GM12878 (cell line): ENCODE results near the gene GTPBP4.

Experiments used
- CBFB ChIP-seq: IDR thresholded peaks from 2 replicates; pipeline ENCODE4 v1.6.1; 2016; ENCODE audit warnings: antibody characterized with exemption, low read depth
- JUND ChIP-seq: IDR thresholded peaks from 2 replicates; pipeline ENCODE4 v1.6.1; 2012; ENCODE audit warnings: low read depth, mild to moderate bottlenecking, low read length, improper control_type of control experiment, moderate library complexity
- NBN ChIP-seq: fragments of 450-650 bp; IDR thresholded peaks from 2 replicates; pipeline ENCODE4 v1.6.1; 2016
- NFIC ChIP-seq: IDR thresholded peaks from 2 replicates; pipeline ENCODE4 v1.6.1; 2012; ENCODE audit warnings: low read depth, mild to moderate bottlenecking, inconsistent platforms, low read length, moderate library complexity
- POLR2A ChIP-seq: IDR thresholded peaks from 2 replicates; pipeline ENCODE4 v1.6.1; 2011; ENCODE audit warnings: low read depth, mild to moderate bottlenecking, low read length
- POLR2AphosphoS5 ChIP-seq: IDR thresholded peaks from 2 replicates; pipeline ENCODE4 v1.6.1; 2011; ENCODE audit warnings: mild to moderate bottlenecking, low read length, inconsistent platforms
- RCOR1 ChIP-seq: conservative IDR thresholded peaks from 2 replicates; pipeline ENCODE4 v1.6.1; 2012; ENCODE audit warnings: low read depth, low read length, improper control_type of control experiment
- SIN3A ChIP-seq: IDR thresholded peaks from 2 replicates; pipeline ENCODE4 v1.6.1; 2012; ENCODE audit warnings: low read depth, low read length, improper control_type of control experiment
- TAF1 ChIP-seq: IDR thresholded peaks from 2 replicates; pipeline ENCODE4 v1.6.1; 2011; ENCODE audit warnings: mild to moderate bottlenecking, low read depth, low read length, borderline replicate concordance
- TF ChIP-seq, protein P1 (sequence below), 3 experiments: IDR thresholded peaks in 2 of 3; conservative IDR thresholded peaks in 1 of 3; 2 replicates each; pipeline ENCODE4 v1.5.1; 2011; ENCODE audit warnings: low read depth in 3 of 3, low read length in 3 of 3, mild to moderate bottlenecking in 3 of 3, control low read depth in 2 of 3, moderate library complexity in 2 of 3, inconsistent platforms in 1 of 3, mixed read lengths in 1 of 3; ENCODE audit not compliant: control insufficient read depth in 2 of 3, insufficient read depth in 1 of 3; ENCODE audit errors: extremely low read depth in 1 of 3

DNA sequence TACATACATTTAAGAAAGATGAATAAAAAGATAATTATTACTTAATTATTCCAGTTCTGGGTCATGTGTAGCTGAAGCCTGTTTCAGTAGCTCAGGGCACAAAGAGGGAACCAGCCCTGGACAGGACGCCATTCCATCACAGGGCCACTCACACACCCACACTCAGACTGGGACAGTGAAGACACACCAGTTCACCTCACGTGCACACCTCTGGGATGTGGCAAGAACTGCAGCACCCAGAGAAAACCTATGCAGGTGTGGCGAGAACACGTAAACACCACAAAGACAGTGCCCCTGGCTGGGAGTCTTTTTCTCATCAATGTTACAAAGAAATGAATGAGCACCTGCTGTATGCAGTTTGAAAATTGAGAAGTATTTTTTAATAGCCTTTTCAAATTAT lies 62.3 kb downstream of the GTPBP4 start:
- TF ChIP-seq RCOR1 (no peak), JUND (no peak), POLR2AphosphoS5 (peak; percentile 37; the same call in 1 of the 2 replicates), SIN3A (no peak), NBN (no peak), POLR2A (peak; percentile 47), TAF1 (no peak), CBFB (no peak), NFIC (no peak)
- TF ChIP-seq, protein P1, sequence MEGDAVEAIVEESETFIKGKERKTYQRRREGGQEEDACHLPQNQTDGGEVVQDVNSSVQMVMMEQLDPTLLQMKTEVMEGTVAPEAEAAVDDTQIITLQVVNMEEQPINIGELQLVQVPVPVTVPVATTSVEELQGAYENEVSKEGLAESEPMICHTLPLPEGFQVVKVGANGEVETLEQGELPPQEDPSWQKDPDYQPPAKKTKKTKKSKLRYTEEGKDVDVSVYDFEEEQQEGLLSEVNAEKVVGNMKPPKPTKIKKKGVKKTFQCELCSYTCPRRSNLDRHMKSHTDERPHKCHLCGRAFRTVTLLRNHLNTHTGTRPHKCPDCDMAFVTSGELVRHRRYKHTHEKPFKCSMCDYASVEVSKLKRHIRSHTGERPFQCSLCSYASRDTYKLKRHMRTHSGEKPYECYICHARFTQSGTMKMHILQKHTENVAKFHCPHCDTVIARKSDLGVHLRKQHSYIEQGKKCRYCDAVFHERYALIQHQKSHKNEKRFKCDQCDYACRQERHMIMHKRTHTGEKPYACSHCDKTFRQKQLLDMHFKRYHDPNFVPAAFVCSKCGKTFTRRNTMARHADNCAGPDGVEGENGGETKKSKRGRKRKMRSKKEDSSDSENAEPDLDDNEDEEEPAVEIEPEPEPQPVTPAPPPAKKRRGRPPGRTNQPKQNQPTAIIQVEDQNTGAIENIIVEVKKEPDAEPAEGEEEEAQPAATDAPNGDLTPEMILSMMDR (IDR thresholded peaks at IDR 0.05 in 2 of 3, conservative IDR thresholded peaks at IDR 0.05 in 1 of 3; ENCODE audit: control insufficient read depth in 2 of 3, extremely low read depth in 1 of 3, insufficient read depth in 1 of 3, low read depth in 3 of 3, low read length in 3 of 3) = peak in 2 of 3 experiments; percentile 24; a peak in 1 of 6 replicates
